K562 (cell line): ENCODE results near the gene GSTM2. TPM values are rescaled to one million over a fixed set of nuclear protein-coding genes. Genes with fewer than 3 reads are reported as not detected.

Experiments
- CREB3 ChIP-seq: fragments of 450-650 bp; conservative IDR thresholded peaks from 2 replicates; pipeline ENCODE4 v1.6.1; 2016; ENCODE audit warnings: missing genetic modification characterization, low read depth, mild to moderate bottlenecking, missing compliant biosample characterization, moderate library complexity
- E2F1 ChIP-seq: sonication (generic); formaldehyde crosslinking; IDR thresholded peaks from 2 replicates; pipeline ENCODE4 v1.8.1; 2023; ENCODE audit warnings: mild to moderate bottlenecking, missing genetic modification reagents, moderate library complexity
- ILF3 ChIP-seq: fragments of 450-650 bp; IDR thresholded peaks from 2 replicates; pipeline ENCODE4 v1.6.1; 2018; ENCODE audit warnings: antibody characterized with exemption, mild to moderate bottlenecking, moderate library complexity, borderline replicate concordance
- MCM3 ChIP-seq: fragments of 450-650 bp; IDR thresholded peaks from 2 replicates; pipeline ENCODE4 v1.6.1; 2016
- PRDM10 ChIP-seq: fragments of 450-650 bp; IDR thresholded peaks from 2 replicates; pipeline ENCODE4 v1.6.1; 2018; ENCODE audit not compliant: partially characterized antibody
- PTTG1 ChIP-seq: fragments of 450-650 bp; IDR thresholded peaks from 2 replicates; pipeline ENCODE4 v1.6.1; 2016; ENCODE audit warnings: low read depth, mild to moderate bottlenecking, missing genetic modification characterization, missing compliant biosample characterization
- SMAD3 ChIP-seq: fragments of 450-650 bp; formaldehyde crosslinking; conservative IDR thresholded peaks from 2 replicates; pipeline ENCODE4 v1.4.0; 2020; ENCODE audit warnings: mild to moderate bottlenecking
- TAL1 ChIP-seq: fragments of 450-650 bp; IDR thresholded peaks from 2 replicates; pipeline ENCODE4 v1.6.1; 2016; ENCODE audit warnings: mild to moderate bottlenecking
- ZBTB43 ChIP-seq: sonication (generic); formaldehyde crosslinking; IDR thresholded peaks from 2 replicates; pipeline ENCODE4 v1.8.0; 2023; ENCODE audit warnings: mild to moderate bottlenecking, missing genetic modification reagents
- ZKSCAN8 ChIP-seq: fragments of 200-800 bp; sonication (Bioruptor generic); IDR thresholded peaks from 2 replicates; pipeline ENCODE4 v1.6.1; 2016; ENCODE audit warnings: missing genetic modification characterization, missing compliant biosample characterization
- ZNF316 ChIP-seq: fragments of 450-650 bp; IDR thresholded peaks from 2 replicates; pipeline ENCODE4 v1.6.1; 2016
- ZNF507 ChIP-seq: conservative IDR thresholded peaks from 2 replicates; pipeline ENCODE4 v1.6.1; 2017; ENCODE audit warnings: missing genetic modification characterization, missing compliant biosample characterization
- polyA plus RNA-seq, 8 experiments: library from polyadenylated mRNA; depleted of rRNA in 4 of 8; stranded (reverse) in 5 of 8; unstranded in 3 of 8; fragments of >200 nt; fragmentation: Nextera tagmentation in 2 of 8; fragmentation: Illumina TruSeq in 1 of 8; extraction: Ambion mirVana in 2 of 8; extraction: Trizol in 1 of 8; gene quantifications; 2 replicates each; pipeline versions ENCODE4 v1.2.1 to v1.2.3, GENCODE V29; 2011 to 2014; ENCODE audit warnings: inconsistent platforms in 1 of 8, missing spikeins in 1 of 8
- total RNA-seq, 7 experiments: library from RNA; depleted of rRNA in 6 of 7; stranded (reverse); fragments of >200 nt in 6 of 7; fragmentation: Illumina TruSeq in 2 of 7; extraction: Trizol in 2 of 7; gene quantifications; 2 replicates each; pipeline versions ENCODE4 v1.2.1 to v1.2.3, GENCODE V29; 2011 to 2021; ENCODE audit warnings: low replicate concordance in 1 of 7
- TF ChIP-seq, protein P1 (sequence below): sonication (generic); formaldehyde crosslinking; IDR thresholded peaks from 2 replicates; pipeline ENCODE4 v1.8.0; 2022; ENCODE audit warnings: missing genetic modification reagents, mild to moderate bottlenecking, moderate library complexity, borderline replicate concordance

Gene GSTM2
- total and polyA plus RNA-seq, 9 of the 15 experiments (the other 6 are each of a cell fraction or from before 2014, with no cell fraction given): 1.6 to 15.1 (median 6.8) TPM

DNA sequence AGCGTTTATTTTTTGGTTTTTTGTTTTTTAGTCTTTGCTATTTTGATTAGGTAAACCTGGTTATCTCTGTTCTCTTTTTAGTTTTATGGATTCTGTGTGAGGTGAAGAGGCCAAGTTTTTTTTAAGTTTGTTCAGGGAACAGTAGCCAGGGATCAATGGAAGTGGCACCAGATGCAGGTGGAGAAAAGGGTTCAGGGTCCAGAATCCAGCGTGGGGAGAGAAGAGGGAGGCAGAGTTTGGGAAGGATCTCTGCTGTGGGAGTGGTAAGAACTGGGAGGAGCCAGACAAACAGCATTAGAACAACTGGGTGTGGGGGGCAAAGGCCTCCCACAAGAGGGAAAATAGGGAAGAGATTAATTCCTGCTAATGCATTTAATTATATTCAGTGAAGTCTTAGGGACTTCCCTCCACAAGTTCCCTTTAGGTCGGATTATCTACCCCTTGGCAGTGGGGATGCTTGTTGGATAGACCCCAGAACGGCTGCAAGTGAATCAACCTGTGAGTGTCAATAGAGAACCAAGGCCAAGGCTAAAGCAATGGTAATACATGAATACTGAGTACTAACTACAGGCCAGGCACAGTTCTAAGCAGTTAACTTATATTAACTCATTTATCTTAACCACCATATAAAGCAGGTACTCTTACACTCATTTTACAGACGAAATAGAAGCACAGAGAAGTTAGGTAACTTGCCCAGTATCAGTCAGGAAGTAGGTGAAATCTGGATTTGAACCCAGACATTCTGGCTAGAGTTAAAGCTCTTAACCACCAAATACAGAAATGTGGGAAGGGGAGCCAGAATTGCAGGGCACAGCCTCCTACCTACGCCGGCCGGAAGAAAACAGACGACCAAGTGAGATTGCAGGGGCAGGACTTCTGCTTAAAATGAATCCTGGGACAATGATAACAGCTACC lies 48.9 kb upstream of the GSTM2 start (continued):
- TF ChIP-seq E2F1 (CRISPR knock-in tag) (0 out of 2 replicates have a peak, but pooled peaks have one; percentile 32), ILF3 (no peak), ZBTB43 (CRISPR knock-in tag) (0 out of 2 replicates have a peak, but pooled peaks have one; percentile 9), MCM3 (no peak), ZNF507 (tag) (no peak), ZNF316 (no peak), CREB3 (tag) (0 out of 2 replicates have a peak, but pooled peaks have one; percentile 17), ZKSCAN8 (CRISPR knock-in tag) (0 out of 2 replicates have a peak, but pooled peaks have one; percentile 25), PRDM10 (no peak), SMAD3 (CRISPR knock-in tag) (no peak), PTTG1 (tag) (0 out of 2 replicates have a peak, but pooled peaks have one; percentile 10), TAL1 (0 out of 2 replicates have a peak, but pooled peaks have one; percentile 7)
- TF ChIP-seq, protein P1, sequence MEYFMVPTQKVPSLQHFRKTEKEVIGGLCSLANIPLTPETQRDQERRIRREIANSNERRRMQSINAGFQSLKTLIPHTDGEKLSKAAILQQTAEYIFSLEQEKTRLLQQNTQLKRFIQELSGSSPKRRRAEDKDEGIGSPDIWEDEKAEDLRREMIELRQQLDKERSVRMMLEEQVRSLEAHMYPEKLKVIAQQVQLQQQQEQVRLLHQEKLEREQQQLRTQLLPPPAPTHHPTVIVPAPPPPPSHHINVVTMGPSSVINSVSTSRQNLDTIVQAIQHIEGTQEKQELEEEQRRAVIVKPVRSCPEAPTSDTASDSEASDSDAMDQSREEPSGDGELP (CRISPR knock-in tag): no peak
